DND-41 (cell line): ENCODE results near the gene SLC25A10.

Source experiments
- EZH2 ChIP-seq: IDR thresholded peaks from 3 replicates; pipeline ENCODE4 v1.6.1; 2012; ENCODE audit warnings: borderline replicate concordance, low read depth, mild to moderate bottlenecking, moderate library complexity, low read length, inconsistent platforms; ENCODE audit not compliant: severe bottlenecking
- TF ChIP-seq, protein P1 (sequence below): IDR thresholded peaks from 2 replicates; pipeline ENCODE4 v1.5.1; 2012; ENCODE audit warnings: borderline replicate concordance, low read length, moderate library complexity, mild to moderate bottlenecking; ENCODE audit not compliant: poor library complexity, severe bottlenecking; ENCODE audit errors: extremely low read depth

DNA sequence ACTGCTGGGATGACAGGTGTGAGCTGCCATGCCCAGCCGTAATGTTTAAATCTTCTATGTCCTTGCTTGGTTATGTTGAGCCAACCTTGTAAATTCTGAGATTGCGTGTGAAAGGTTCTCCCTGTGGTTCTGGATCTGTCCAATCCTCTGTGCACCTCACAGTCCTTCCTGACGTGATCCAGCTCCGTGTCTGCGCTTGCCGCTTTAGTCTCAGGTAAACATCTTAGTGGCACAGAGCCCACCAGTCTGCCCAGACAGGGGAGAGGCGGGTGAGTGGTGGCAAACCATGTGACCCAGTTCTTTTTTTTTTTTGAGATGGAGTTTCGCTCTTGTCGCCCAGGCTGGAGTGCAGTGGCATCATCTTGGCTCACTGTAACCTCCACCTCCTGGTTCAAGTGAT lies 13.9 kb downstream of the SLC25A10 start:
- TF ChIP-seq, protein P1, sequence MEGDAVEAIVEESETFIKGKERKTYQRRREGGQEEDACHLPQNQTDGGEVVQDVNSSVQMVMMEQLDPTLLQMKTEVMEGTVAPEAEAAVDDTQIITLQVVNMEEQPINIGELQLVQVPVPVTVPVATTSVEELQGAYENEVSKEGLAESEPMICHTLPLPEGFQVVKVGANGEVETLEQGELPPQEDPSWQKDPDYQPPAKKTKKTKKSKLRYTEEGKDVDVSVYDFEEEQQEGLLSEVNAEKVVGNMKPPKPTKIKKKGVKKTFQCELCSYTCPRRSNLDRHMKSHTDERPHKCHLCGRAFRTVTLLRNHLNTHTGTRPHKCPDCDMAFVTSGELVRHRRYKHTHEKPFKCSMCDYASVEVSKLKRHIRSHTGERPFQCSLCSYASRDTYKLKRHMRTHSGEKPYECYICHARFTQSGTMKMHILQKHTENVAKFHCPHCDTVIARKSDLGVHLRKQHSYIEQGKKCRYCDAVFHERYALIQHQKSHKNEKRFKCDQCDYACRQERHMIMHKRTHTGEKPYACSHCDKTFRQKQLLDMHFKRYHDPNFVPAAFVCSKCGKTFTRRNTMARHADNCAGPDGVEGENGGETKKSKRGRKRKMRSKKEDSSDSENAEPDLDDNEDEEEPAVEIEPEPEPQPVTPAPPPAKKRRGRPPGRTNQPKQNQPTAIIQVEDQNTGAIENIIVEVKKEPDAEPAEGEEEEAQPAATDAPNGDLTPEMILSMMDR, result no peak
- no peak for TF ChIP-seq EZH2
